Liver (tissue), 9 donors: ENCODE data around the gene RETN. TPM values are rescaled to one million over a fixed set of nuclear protein-coding genes. Genes with fewer than 3 reads are reported as not detected.

ENCODE experiments used
- DNase-seq: peaks from one replicate; pipeline ENCODE4 v3.0.0-alpha.2; 2017; ENCODE audit warnings: low spot score
- H3K27ac ChIP-seq, 2 donors: one replicate each; pipeline ENCODE4 v1.7.0; 2013; ENCODE audit warnings: inconsistent platforms in 2 of 2, low read length in 2 of 2, control low read depth in 1 of 2, low read depth in 1 of 2, mild to moderate bottlenecking in 1 of 2
- H3K27me3 ChIP-seq, 4 donors: one replicate each; pipeline versions ENCODE4 v1.6.1 to v1.7.0; 2013; ENCODE audit warnings: low read length in 3 of 4, inconsistent platforms in 1 of 4, mild to moderate bottlenecking in 1 of 4, moderate library complexity in 1 of 4; ENCODE audit not compliant: control insufficient read depth in 4 of 4, insufficient read depth in 4 of 4
- H3K36me3 ChIP-seq, 4 donors: one replicate each; pipeline versions ENCODE4 v1.6.1 to v1.7.0; 2013; ENCODE audit warnings: low read length in 3 of 4, mild to moderate bottlenecking in 3 of 4, low read depth in 1 of 4, moderate library complexity in 1 of 4; ENCODE audit not compliant: control insufficient read depth in 4 of 4, insufficient read depth in 3 of 4
- H3K4me1 ChIP-seq, 4 donors: one replicate each; pipeline versions ENCODE4 v1.6.1 to v1.7.0; 2013; ENCODE audit warnings: low read length in 3 of 4, mild to moderate bottlenecking in 3 of 4, moderate library complexity in 1 of 4; ENCODE audit not compliant: control insufficient read depth in 4 of 4, insufficient read depth in 4 of 4
- H3K4me3 ChIP-seq, 3 donors: one replicate each; pipeline versions ENCODE4 v1.6.1 to v1.7.0; 2013; ENCODE audit warnings: low read length in 3 of 3, control low read depth in 1 of 3, low read depth in 1 of 3, mild to moderate bottlenecking in 1 of 3
- H3K9ac ChIP-seq, 2 donors: one replicate each; pipeline ENCODE4 v1.7.0; 2013; ENCODE audit warnings: low read length in 2 of 2, mild to moderate bottlenecking in 2 of 2, moderate library complexity in 2 of 2, control low read depth in 1 of 2, low read depth in 1 of 2
- H3K9me3 ChIP-seq, 4 donors: one replicate each; pipeline versions ENCODE4 v1.6.1 to v1.7.0; 2013; ENCODE audit warnings: low read length in 3 of 4; ENCODE audit not compliant: control insufficient read depth in 4 of 4
- EGR1 ChIP-seq, 2 donors: IDR thresholded peaks; 2 replicates each; pipeline ENCODE4 v1.6.1; 2016 to 2018; ENCODE audit warnings: antibody characterized with exemption in 2 of 2, low read depth in 2 of 2
- FOXA2 ChIP-seq: IDR thresholded peaks from 2 replicates; pipeline ENCODE4 v1.6.1; 2016; ENCODE audit warnings: antibody characterized with exemption
- GABPA ChIP-seq, 2 donors: IDR thresholded peaks in 1 of 2; conservative IDR thresholded peaks in 1 of 2; 2 replicates each; pipeline ENCODE4 v1.6.1; 2016; ENCODE audit warnings: antibody characterized with exemption in 2 of 2, mild to moderate bottlenecking in 1 of 2, moderate library complexity in 1 of 2
- HNF4A ChIP-seq, 2 donors: conservative IDR thresholded peaks; 2 replicates each; pipeline ENCODE4 v1.6.1; 2016; ENCODE audit warnings: antibody characterized with exemption in 2 of 2, mild to moderate bottlenecking in 2 of 2
- HNF4G ChIP-seq: IDR thresholded peaks from 2 replicates; pipeline ENCODE4 v1.6.1; 2016; ENCODE audit warnings: antibody characterized with exemption
- JUND ChIP-seq, 2 donors: IDR thresholded peaks; 2 replicates each; pipeline ENCODE4 v1.6.1; 2016; ENCODE audit warnings: antibody characterized with exemption in 2 of 2
- MAX ChIP-seq: IDR thresholded peaks from 2 replicates; pipeline ENCODE4 v1.6.1; 2016; ENCODE audit warnings: antibody characterized with exemption
- NR2F2 ChIP-seq: IDR thresholded peaks from 2 replicates; pipeline ENCODE4 v1.6.1; 2016; ENCODE audit warnings: antibody characterized with exemption
- RAD21 ChIP-seq, 2 donors: IDR thresholded peaks; 2 replicates each; pipeline ENCODE4 v1.6.1; 2016; ENCODE audit warnings: antibody characterized with exemption in 2 of 2, mild to moderate bottlenecking in 2 of 2
- REST ChIP-seq: IDR thresholded peaks from 2 replicates; pipeline ENCODE4 v1.6.1; 2016; ENCODE audit warnings: antibody characterized with exemption, mild to moderate bottlenecking
- SP1 ChIP-seq: IDR thresholded peaks from 2 replicates; pipeline ENCODE4 v1.6.1; 2018; ENCODE audit warnings: antibody characterized with exemption, mild to moderate bottlenecking
- TAF1 ChIP-seq: conservative IDR thresholded peaks from 2 replicates; pipeline ENCODE4 v1.6.1; 2016; ENCODE audit warnings: antibody characterized with exemption, mild to moderate bottlenecking
- YY1 ChIP-seq: IDR thresholded peaks from 2 replicates; pipeline ENCODE4 v1.6.1; 2016; ENCODE audit warnings: antibody characterized with exemption, mild to moderate bottlenecking
- WGBS: extraction: QIAGEN DNeasy Blood & Tissue Kit; methylation state at CpG from one replicate; pipeline ENCODE4 v1.1.7; 2013; 5-methylcytosine and 5-hydroxymethylcytosine counted together
- polyA plus RNA-seq, 2 donors: library from polyadenylated mRNA; stranded (reverse) in 1 of 2; unstranded in 1 of 2; fragments of 200-250 nt in 1 of 2; fragments of >200 nt in 1 of 2; fragmentation: Nextera tagmentation in 1 of 2; extraction: Ambion mirVana in 1 of 2; gene quantifications; one replicate each; pipeline versions ENCODE4 v1.2.1 to v1.2.3, GENCODE V29; 2013 to 2015
- total RNA-seq, 2 donors: library from RNA; depleted of rRNA; stranded (reverse); fragments of >200 nt; gene quantifications; one replicate each; pipeline ENCODE4 v1.2.3, GENCODE V29; 2014
- TF ChIP-seq, protein P1 (sequence below): IDR thresholded peaks from 2 replicates; pipeline ENCODE4 v1.6.1; 2016; ENCODE audit warnings: antibody characterized with exemption
- donor health status: healthy.
- donor health status: healthy.
- donor health status: healthy.
- donor health status: healthy.
- donor health status: healthy.

The RETN gene
- total and polyA plus RNA-seq, 4 donors = 1.9 to 11.5 TPM; not detected in 2

- H3K4me1 ChIP-seq = no peaks in the 10 kb centered on the region
- no peaks in the 10 kb centered on the region for H3K36me3 ChIP-seq
These were observed 33.0 kb downstream of the RETN start, which contains the start of gene FCER2 for GRCh38 chr19:7701654-7702457. Gene FCER2, minus strand, starts transcription at chr19:7702131. Its CDS starts 2,371 bp downstream, at chr19:7699760.

DNA sequence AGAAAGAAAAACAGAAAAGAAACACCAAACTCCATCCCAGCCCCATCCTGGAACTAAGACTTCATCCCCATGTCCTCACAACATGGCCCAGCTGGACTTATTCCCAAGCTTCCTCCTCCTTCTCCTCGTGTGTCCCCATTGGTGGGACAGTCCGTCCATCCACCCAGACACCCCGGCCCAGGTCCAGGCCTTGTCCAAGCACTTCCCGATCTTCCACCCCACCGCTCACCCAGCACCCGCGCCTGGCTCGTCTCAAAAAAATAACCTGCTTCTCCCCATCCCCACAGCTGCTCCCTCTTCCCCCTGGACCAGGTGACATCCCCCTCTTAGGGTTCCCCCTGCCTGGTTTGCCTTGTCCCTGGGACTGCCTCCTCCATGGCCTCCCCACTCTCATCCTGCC is 34.5 kb downstream of the RETN start:
- no peak for DNase-seq
- Histone ChIP-seq H3K36me3 (no peaks in the 10 kb centered on the region), H3K9ac (no peak overlapping the region), H3K4me1 (no peaks in the 10 kb centered on the region), H3K9me3 (no peaks in the 10 kb centered on the region), H3K27ac (no peak overlapping the region), H3K27me3 (no peaks in the 10 kb centered on the region), H3K4me3 (no peak overlapping the region)
- WGBS = 71% methylated on average over 8 of the region's 8 CpGs
- no peak for TF ChIP-seq YY1
- no peak for TF ChIP-seq JUND (IDR thresholded peaks at IDR 0.05)
- TF ChIP-seq REST = no peak
- no peak for TF ChIP-seq RAD21 (IDR thresholded peaks at IDR 0.05)
- TF ChIP-seq, protein P1, sequence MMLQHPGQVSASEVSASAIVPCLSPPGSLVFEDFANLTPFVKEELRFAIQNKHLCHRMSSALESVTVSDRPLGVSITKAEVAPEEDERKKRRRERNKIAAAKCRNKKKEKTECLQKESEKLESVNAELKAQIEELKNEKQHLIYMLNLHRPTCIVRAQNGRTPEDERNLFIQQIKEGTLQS = no peak
- no peak for TF ChIP-seq GABPA (IDR thresholded peaks at IDR 0.05 in 1 of 2, conservative IDR thresholded peaks at IDR 0.05 in 1 of 2)
- TF ChIP-seq FOXA2 = no peak
- no peak for TF ChIP-seq MAX
- TF ChIP-seq TAF1 = no peak
- no peak for TF ChIP-seq EGR1 (IDR thresholded peaks at IDR 0.05; ENCODE audit: low read depth in 2 of 2)
- TF ChIP-seq SP1 = no peak
- TF ChIP-seq NR2F2 = no peak

More at GRCh38 chr19:7701654-7702457, 33.0 kb downstream of the RETN start, which contains the start of gene FCER2:
- H3K9ac ChIP-seq = no peak within 1 kb of the TSS
- 58% methylated on average over 20 of the region's 20 CpGs for WGBS
- peaks cover 0 to 4% (median 0%) of the 10 kb centered on the region in 4 donors for H3K27me3 ChIP-seq
- no peak within 1 kb of the TSS for H3K27ac ChIP-seq
- no peak within 1 kb of the TSS for H3K4me3 ChIP-seq
- TF ChIP-seq HNF4G = no peak
- TF ChIP-seq, protein P1 = no peak
- no peak for TF ChIP-seq RAD21 (IDR thresholded peaks at IDR 0.05)
- no peak for TF ChIP-seq TAF1
- no peak for TF ChIP-seq JUND (IDR thresholded peaks at IDR 0.05)
- TF ChIP-seq HNF4A (conservative IDR thresholded peaks at IDR 0.05) = no peak
- no peak for DNase-seq
- H3K9me3 ChIP-seq = no peaks in the 10 kb centered on the region
